K562 (cell line): ENCODE results near the gene LONP1. TPM values are rescaled to one million over a fixed set of nuclear protein-coding genes. Genes with fewer than 3 reads are reported as not detected.
A peak's percentile ranks its signal among the peaks of the same experiment; 100 is the strongest.

Source experiments
- ATAC-seq: fragments of 200-7000 bp; cut with Tn5 transposase; 3 replicates; pipeline ENCODE4 v1.9.1; 2020; ENCODE audit warnings: moderate library complexity
- BruUV-seq: library from RNA; stranded (reverse); fragments of 400-500 nt; replicated peaks from 2 replicates; lab custom pipeline; 2021; lab: Mats Ljungman, UMichigan
- CTCF ChIA-PET: fragments of 300-600 bp; formaldehyde crosslinking; extraction: SDS; loops from one replicate; lab custom pipeline; 2021; ENCODE audit warnings: low intra/inter-chr PET ratio; lab: Yijun Ruan, JAX
- POLR2A ChIA-PET: fragments of 300-600, 350-650 bp; sonication (Branson Sonifier 250); formaldehyde crosslinking; extraction: SDS; loops from one replicate; lab custom pipeline; 2021; ENCODE audit warnings: antibody characterized with exemption, inconsistent platforms; lab: Yijun Ruan, JAX
- DNase-seq, 4 experiments: peaks; one replicate each; pipeline versions ENCODE4 v3.0.0 to v3.0.0-alpha.2; 2011 to 2018; ENCODE audit warnings: low spot score in 3 of 4, mixed read lengths in 3 of 4; ENCODE audit errors: extremely low read depth in 1 of 4
- FAIRE-seq: peaks from 2 replicates; lab custom pipeline; 2011; peaks lifted over from hg19 to GRCh38; lab: Jason Lieb, UNC
- H2AFZ ChIP-seq: 2 replicates; pipeline ENCODE4 v1.6.0; 2011; ENCODE audit warnings: low read depth, low read length, control low read depth, inconsistent platforms
- H3K27ac ChIP-seq: fragments of 200-600 bp; 3 replicates; pipeline ENCODE4 v1.8.0; 2011; ENCODE audit warnings: low read depth, mild to moderate bottlenecking, control low read depth, inconsistent platforms, low read length, moderate library complexity, mixed read lengths; ENCODE audit errors: extremely low read depth
- H3K27me3 ChIP-seq, 2 experiments: fragments of 300-600 bp in 1 of 2; 2 replicates in 1 of 2; 3 replicates in 1 of 2; pipeline versions ENCODE4 v1.6.0 to v1.8.0; 2011; ENCODE audit warnings: inconsistent platforms in 2 of 2, low read length in 2 of 2, mild to moderate bottlenecking in 1 of 2, mixed read lengths in 1 of 2, moderate library complexity in 1 of 2; ENCODE audit not compliant: control insufficient read depth in 2 of 2, insufficient read depth in 2 of 2
- H3K36me3 ChIP-seq: fragments of 300-600 bp; 3 replicates; pipeline ENCODE4 v1.8.0; 2011; ENCODE audit warnings: mild to moderate bottlenecking, low read length, inconsistent platforms; ENCODE audit not compliant: control insufficient read depth, insufficient read depth
- H3K4me1 ChIP-seq, 2 experiments: fragments of 200-600 bp in 1 of 2; replicated peaks in 1 of 2; 2 replicates in 1 of 2; 3 replicates in 1 of 2; pipeline versions ENCODE4 v1.5.1 to v1.8.0; 2011; ENCODE audit warnings: inconsistent platforms in 2 of 2, low read length in 2 of 2, mild to moderate bottlenecking in 1 of 2, mixed read lengths in 1 of 2, moderate library complexity in 1 of 2; ENCODE audit not compliant: control insufficient read depth in 2 of 2, insufficient read depth in 2 of 2
- H3K4me2 ChIP-seq: 2 replicates; pipeline ENCODE4 v1.6.1; 2011; ENCODE audit warnings: low read length, control low read depth, inconsistent platforms, mixed read lengths; ENCODE audit not compliant: insufficient read depth
- H3K4me3 ChIP-seq: fragments of 200-600 bp; sonication (generic), shearing (Covaris generic); 2 replicates; pipeline ENCODE4 v1.5.1; 2016; ENCODE audit warnings: control low read depth, inconsistent platforms
- H3K79me2 ChIP-seq: fragments of 200-600 bp; 3 replicates; pipeline ENCODE4 v1.8.0; 2011; ENCODE audit warnings: low read length, inconsistent platforms; ENCODE audit not compliant: control insufficient read depth, insufficient read depth
- H3K9ac ChIP-seq, 2 experiments: 2 replicates each; pipeline versions ENCODE4 v1.6.0 to v1.6.1; 2011; ENCODE audit warnings: low read depth in 2 of 2, low read length in 2 of 2, control low read depth in 1 of 2, inconsistent platforms in 1 of 2, mild to moderate bottlenecking in 1 of 2, mixed read lengths in 1 of 2; ENCODE audit not compliant: insufficient read depth in 1 of 2
- H3K9me1 ChIP-seq: one replicate; pipeline ENCODE4 v1.6.0; 2011; ENCODE audit warnings: inconsistent platforms, mild to moderate bottlenecking, low read length, moderate library complexity; ENCODE audit not compliant: control insufficient read depth, insufficient read depth
- H3K9me3 ChIP-seq: replicated peaks from 2 replicates; pipeline ENCODE4 v1.5.1; 2011; ENCODE audit warnings: low read depth, low read length, inconsistent platforms; ENCODE audit not compliant: control insufficient read depth, insufficient read depth
- H4K20me1 ChIP-seq: replicated peaks from 2 replicates; pipeline ENCODE4 v1.6.1; 2011; ENCODE audit warnings: low read length, inconsistent platforms, mixed read lengths; ENCODE audit not compliant: control insufficient read depth, insufficient read depth
- CAMTA2 ChIP-seq: fragments of 250-450 bp; sonication (Bioruptor Pico); conservative IDR thresholded peaks from 2 replicates; pipeline ENCODE4 v1.5.1; 2022
- CBX2 ChIP-seq: fragments of 200-600 bp; sonication (generic); IDR thresholded peaks from one replicate; pipeline ENCODE4 v1.6.1; 2012; ENCODE audit warnings: mild to moderate bottlenecking, low read length, inconsistent platforms; ENCODE audit not compliant: insufficient read depth, poor library complexity, severe bottlenecking
- ERF ChIP-seq: fragments of 450-650 bp; formaldehyde crosslinking; IDR thresholded peaks from 2 replicates; pipeline ENCODE4 v1.4.0; 2020; ENCODE audit warnings: mild to moderate bottlenecking, mixed read lengths
- HNRNPL ChIP-seq: fragments of 200-400 bp; formaldehyde crosslinking; IDR thresholded peaks from 2 replicates; pipeline ENCODE4 v1.6.1; 2017; ENCODE audit warnings: low read depth, mild to moderate bottlenecking, low read length
- MYNN ChIP-seq, 2 experiments: sonication (generic); formaldehyde crosslinking in 1 of 2; IDR thresholded peaks; 2 replicates each; pipeline versions ENCODE4 v1.5.0 to v1.6.1; 2016 to 2020; ENCODE audit warnings: antibody characterized with exemption in 1 of 2, missing genetic modification reagents in 1 of 2
- RCOR1 ChIP-seq, 2 experiments: IDR thresholded peaks; 2 replicates each; pipeline ENCODE4 v1.6.1; 2012; ENCODE audit warnings: low read depth in 2 of 2, low read length in 2 of 2, borderline replicate concordance in 1 of 2, improper control_type of control experiment in 1 of 2
- RFX7 ChIP-seq: fragments of 250-450 bp; sonication (Bioruptor Pico); IDR thresholded peaks from 2 replicates; pipeline ENCODE4 v1.5.1; 2021; ENCODE audit warnings: mild to moderate bottlenecking
- SMC3 ChIP-seq: conservative IDR thresholded peaks from 2 replicates; pipeline ENCODE4 v1.6.1; 2011; ENCODE audit warnings: low read depth, low read length, improper control_type of control experiment; ENCODE audit not compliant: insufficient read depth
- TBP ChIP-seq: optimal IDR thresholded peaks from 2 replicates; pipeline ENCODE3; 2011; ENCODE audit warnings: low read depth, low read length, improper control_type of control experiment
- ZKSCAN3 ChIP-seq: fragments of 250-450 bp; sonication (Bioruptor Pico); IDR thresholded peaks from 2 replicates; pipeline ENCODE4 v1.4.0; 2020
- ZNF277 ChIP-seq: fragments of 250-450 bp; sonication (Bioruptor Pico); IDR thresholded peaks from 2 replicates; pipeline ENCODE4 v1.8.0; 2022; ENCODE audit warnings: inconsistent platforms, mild to moderate bottlenecking, moderate library complexity, borderline replicate concordance
- ZNF444 ChIP-seq: fragments of 250-450 bp; sonication (Bioruptor Pico); IDR thresholded peaks from 2 replicates; pipeline ENCODE4 v1.4.0; 2020; ENCODE audit warnings: mild to moderate bottlenecking, moderate library complexity
- ZNF76 ChIP-seq: fragments of 250-450 bp; sonication (Bioruptor Pico); IDR thresholded peaks from 2 replicates; pipeline ENCODE4 v1.4.0; 2020; ENCODE audit warnings: mild to moderate bottlenecking, moderate library complexity, borderline replicate concordance
- WGBS: fragments of 100-300 bp; shearing (Covaris generic); methylation state at CpG from one replicate; pipeline ENCODE4 v1.1.6; 2016; ENCODE audit warnings: low coverage, mixed read lengths; ENCODE audit not compliant: insufficient coverage; ENCODE audit errors: missing lambda C conversion rate; 5-methylcytosine and 5-hydroxymethylcytosine counted together
- in situ Hi-C: fragments of 300-500 bp; cut with MboI; formaldehyde crosslinking; loops from 4 replicates; pipeline ENCODE4 v1.15.0; 2018; ENCODE audit warnings: inconsistent platforms, mixed read lengths
- intact Hi-C: fragments of 100-400 bp; cut with micrococcal nuclease; formaldehyde crosslinking; loops from 2 replicates; pipeline ENCODE4 v1.14.2; 2022
- polyA plus RNA-seq, 8 experiments: library from polyadenylated mRNA; depleted of rRNA in 4 of 8; stranded (reverse) in 5 of 8; unstranded in 3 of 8; fragments of >200 nt; fragmentation: Nextera tagmentation in 2 of 8; fragmentation: Illumina TruSeq in 1 of 8; extraction: Ambion mirVana in 2 of 8; extraction: Trizol in 1 of 8; gene quantifications; 2 replicates each; pipeline versions ENCODE4 v1.2.1 to v1.2.3, GENCODE V29; 2011 to 2014; ENCODE audit warnings: inconsistent platforms in 1 of 8, missing spikeins in 1 of 8
- total RNA-seq, 7 experiments: library from RNA; depleted of rRNA in 6 of 7; stranded (reverse); fragments of >200 nt in 6 of 7; fragmentation: Illumina TruSeq in 2 of 7; extraction: Trizol in 2 of 7; gene quantifications; 2 replicates each; pipeline versions ENCODE4 v1.2.1 to v1.2.3, GENCODE V29; 2011 to 2021; ENCODE audit warnings: low replicate concordance in 1 of 7
- TF ChIP-seq, protein P1 (sequence below): fragments of 450-650 bp; conservative IDR thresholded peaks from 2 replicates; pipeline ENCODE4 v1.6.1; 2016; ENCODE audit warnings: missing genetic modification characterization, low read depth, mild to moderate bottlenecking, missing compliant biosample characterization, moderate library complexity
- TF ChIP-seq, protein P2 (sequence below): fragments of 450-650 bp; IDR thresholded peaks from 2 replicates; pipeline ENCODE4 v1.6.1; 2018; ENCODE audit not compliant: partially characterized antibody

The LONP1 gene
- total and polyA plus RNA-seq, 9 of the 15 experiments (the other 6 are each of a cell fraction or from before 2014, with no cell fraction given) = 1.1 to 238 (median 84.5) TPM

DNA sequence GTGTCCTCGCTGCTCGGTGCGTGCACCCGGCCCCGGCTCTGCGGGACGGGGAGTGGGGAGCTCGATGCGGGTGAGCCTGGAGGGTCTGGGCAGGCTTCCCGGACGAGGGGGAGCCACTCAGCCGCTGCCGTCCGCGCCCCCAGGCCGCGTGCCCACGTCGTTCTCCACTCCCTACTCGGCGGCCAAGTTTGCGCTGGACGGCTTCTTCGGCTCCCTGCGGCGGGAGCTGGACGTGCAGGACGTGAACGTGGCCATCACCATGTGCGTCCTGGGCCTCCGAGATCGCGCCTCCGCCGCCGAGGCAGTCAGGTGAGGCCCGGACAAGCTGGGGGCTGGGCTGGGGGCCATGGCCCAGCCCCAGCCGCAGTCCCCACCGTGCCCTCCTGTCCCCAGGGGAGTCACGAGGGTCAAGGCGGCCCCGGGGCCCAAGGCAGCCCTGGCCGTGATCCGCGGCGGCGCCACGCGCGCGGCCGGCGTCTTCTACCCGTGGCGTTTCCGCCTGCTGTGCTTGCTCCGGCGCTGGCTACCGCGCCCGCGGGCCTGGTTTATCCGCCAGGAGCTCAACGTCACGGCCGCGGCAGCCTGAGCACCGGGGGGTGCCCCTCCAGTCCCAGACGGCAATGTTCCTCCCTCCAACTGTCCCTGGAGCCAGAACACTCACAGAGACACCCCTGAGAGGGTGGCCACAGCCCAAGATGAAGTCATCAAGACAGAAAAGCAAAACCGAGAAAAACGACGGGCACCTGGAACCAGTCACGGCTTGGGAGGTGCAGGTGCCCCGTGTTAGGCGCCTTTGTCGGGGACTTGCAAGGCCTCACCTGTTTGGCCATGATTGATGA lies 32.4 kb downstream of the LONP1 start:
- Histone ChIP-seq H4K20me1 (peaks cover 24% of the 10 kb centered on the region), H2AFZ (peak overlapping the region; percentile 91), H3K36me3 (peaks cover 23% of the 10 kb centered on the region), H3K9me1 (peaks cover 7% of the 10 kb centered on the region), H3K4me3 (no peak overlapping the region), H3K4me2 (peak overlapping the region; percentile 63), H3K9ac (peak overlapping the region; percentile 28 to 70; a peak in 3 of 4 replicates), H3K9me3 (no peaks in the 10 kb centered on the region), H3K27me3 (no peaks in the 10 kb centered on the region), H3K27ac (0 out of 3 replicates have a peak overlapping the region, but pooled peaks have one; percentile 46), H3K4me1 (peaks cover 20 to 53% of the 10 kb centered on the region in 2 experiments), H3K79me2 (peaks cover 26% of the 10 kb centered on the region)
- ATAC-seq (no peak), DNase-seq (no peak), FAIRE-seq (no peak)
- intact Hi-C loops (loop anchor here (2.0 to 10.0 kb wide), 2 partner anchors 63 to 139 kb away; partner anchors contain the start of genes SAFB and SAFB2), in situ Hi-C loops (no loop called here)
- no TSS peak for BruUV-seq
- POLR2A ChIA-PET = interaction anchor here (0.5 to 2.0 kb wide), 10 partner anchors 11 to 294 kb away, joined by 3 to 16 read pairs (median 4); partner anchors contain the start of genes CATSPERD, DUS3L and LONP1
- 54% methylated on average over 41 of the region's 76 CpGs for WGBS
- CTCF ChIA-PET = no interaction called here
- no peak for TF ChIP-seq CBX2
- TF ChIP-seq HNRNPL = peak; percentile 34; the same call in 1 of the 2 replicates
- TF ChIP-seq RCOR1 (IDR thresholded peaks at IDR 0.05; ENCODE audit: borderline replicate concordance in 1 of 2, low read depth in 2 of 2, low read length in 2 of 2) = no peak
- no peak for TF ChIP-seq ZNF76 (CRISPR knock-in tag)
- TF ChIP-seq ZKSCAN3 = no peak
- TF ChIP-seq, protein P1, sequence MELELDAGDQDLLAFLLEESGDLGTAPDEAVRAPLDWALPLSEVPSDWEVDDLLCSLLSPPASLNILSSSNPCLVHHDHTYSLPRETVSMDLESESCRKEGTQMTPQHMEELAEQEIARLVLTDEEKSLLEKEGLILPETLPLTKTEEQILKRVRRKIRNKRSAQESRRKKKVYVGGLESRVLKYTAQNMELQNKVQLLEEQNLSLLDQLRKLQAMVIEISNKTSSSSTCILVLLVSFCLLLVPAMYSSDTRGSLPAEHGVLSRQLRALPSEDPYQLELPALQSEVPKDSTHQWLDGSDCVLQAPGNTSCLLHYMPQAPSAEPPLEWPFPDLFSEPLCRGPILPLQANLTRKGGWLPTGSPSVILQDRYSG (tag) = no peak
- no peak for TF ChIP-seq ERF (CRISPR knock-in tag)
- TF ChIP-seq TBP = no peak
- TF ChIP-seq RFX7 = no peak
- no peak for TF ChIP-seq ZNF444 (CRISPR knock-in tag)
- TF ChIP-seq, protein P2, sequence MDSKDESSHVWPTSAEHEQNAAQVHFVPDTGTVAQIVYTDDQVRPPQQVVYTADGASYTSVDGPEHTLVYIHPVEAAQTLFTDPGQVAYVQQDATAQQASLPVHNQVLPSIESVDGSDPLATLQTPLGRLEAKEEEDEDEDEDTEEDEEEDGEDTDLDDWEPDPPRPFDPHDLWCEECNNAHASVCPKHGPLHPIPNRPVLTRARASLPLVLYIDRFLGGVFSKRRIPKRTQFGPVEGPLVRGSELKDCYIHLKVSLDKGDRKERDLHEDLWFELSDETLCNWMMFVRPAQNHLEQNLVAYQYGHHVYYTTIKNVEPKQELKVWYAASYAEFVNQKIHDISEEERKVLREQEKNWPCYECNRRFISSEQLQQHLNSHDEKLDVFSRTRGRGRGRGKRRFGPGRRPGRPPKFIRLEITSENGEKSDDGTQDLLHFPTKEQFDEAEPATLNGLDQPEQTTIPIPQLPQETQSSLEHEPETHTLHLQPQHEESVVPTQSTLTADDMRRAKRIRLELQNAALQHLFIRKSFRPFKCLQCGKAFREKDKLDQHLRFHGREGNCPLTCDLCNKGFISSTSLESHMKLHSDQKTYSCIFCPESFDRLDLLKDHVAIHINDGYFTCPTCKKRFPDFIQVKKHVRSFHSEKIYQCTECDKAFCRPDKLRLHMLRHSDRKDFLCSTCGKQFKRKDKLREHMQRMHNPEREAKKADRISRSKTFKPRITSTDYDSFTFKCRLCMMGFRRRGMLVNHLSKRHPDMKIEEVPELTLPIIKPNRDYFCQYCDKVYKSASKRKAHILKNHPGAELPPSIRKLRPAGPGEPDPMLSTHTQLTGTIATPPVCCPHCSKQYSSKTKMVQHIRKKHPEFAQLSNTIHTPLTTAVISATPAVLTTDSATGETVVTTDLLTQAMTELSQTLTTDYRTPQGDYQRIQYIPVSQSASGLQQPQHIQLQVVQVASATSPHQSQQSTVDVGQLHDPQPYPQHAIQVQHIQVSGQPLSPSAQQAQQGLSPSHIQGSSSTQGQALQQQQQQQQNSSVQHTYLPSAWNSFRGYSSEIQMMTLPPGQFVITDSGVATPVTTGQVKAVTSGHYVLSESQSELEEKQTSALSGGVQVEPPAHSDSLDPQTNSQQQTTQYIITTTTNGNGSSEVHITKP = no peak
- TF ChIP-seq MYNN (IDR thresholded peaks at IDR 0.05) = no peak
- TF ChIP-seq MYNN (CRISPR knock-in tag; IDR thresholded peaks at IDR 0.05) = no peak
- no peak for TF ChIP-seq SMC3
- no peak for TF ChIP-seq ZNF277 (CRISPR knock-in tag)
- TF ChIP-seq CAMTA2 = no peak
